ENCODE results near the gene SIRT1.
"Not testable (repeated sequence)": the region's sequence is repeated elsewhere in the genome, so short reads cannot be mapped to it uniquely, and the experiment has no call there.

The SIRT1 gene

GRCh38 chr10:67884313-67884841, at the start of gene SIRT1:
TSS of gene SIRT1 (plus strand) at chr10:67884656. CDS start at chr10:67884722, 66 bp downstream.
- DNase-seq: peak; percentile 86

DNA sequence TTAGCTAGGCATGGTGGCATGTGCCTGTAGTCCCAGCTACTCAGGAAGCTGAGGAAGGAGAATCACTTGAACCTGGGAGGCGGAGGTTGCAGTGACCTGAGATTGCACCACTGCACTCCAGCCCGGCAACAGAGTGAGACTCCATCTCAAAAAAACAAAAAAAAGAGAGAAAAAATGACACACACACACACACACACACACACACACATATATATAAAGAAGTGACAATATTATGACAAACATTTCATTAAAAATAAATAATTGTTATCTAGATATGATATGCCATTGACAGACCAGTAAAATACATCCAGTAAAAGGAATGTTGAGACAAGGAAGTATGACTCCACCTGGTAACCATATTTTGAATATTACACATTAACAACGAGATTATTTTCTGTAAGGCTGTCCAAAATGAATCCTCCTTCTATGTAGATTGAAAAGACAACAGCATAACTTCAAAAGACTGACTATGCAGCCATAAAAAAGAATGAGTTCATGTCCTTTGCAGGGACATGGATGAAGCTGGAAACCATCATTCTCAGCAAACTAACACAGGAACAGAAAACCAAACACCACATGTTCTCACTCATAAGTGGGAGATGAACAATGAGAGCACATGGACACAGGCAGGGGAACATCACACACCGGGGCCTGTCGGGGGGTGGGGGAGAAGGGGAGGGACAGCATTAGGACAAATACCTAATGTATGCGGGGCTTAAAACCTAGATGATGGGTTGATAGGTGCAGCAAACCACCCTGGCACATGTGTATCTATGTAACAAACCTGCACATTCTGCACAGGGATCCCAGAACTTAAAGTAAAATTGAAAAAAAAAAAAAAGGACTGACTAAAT, 48.7 kb upstream of the SIRT1 start:
- DNase-seq: not testable (repeated sequence)

- no peak for DNase-seq
Observed at GRCh38 chr10:67836488-67836887, 48.0 kb upstream of the SIRT1 start.

DNA sequence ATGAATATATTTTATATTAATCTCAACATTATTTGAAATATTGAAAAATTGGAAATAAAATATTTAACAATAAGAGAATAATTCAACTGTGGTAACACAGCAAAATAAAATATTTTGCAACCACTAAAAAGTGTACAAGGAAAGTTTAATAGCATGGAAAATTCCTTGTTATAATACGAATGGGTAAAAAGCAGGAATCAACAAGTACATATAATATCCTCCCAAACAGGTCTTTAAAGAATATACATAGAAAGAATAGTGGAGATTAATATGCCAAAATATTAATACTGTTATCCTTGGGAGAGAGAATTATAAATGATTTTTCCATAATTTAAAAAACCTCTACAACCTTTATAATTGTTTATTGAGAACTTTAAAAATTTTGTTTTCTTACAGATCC, 47.5 kb upstream of the SIRT1 start:
- no peak for DNase-seq

DNA sequence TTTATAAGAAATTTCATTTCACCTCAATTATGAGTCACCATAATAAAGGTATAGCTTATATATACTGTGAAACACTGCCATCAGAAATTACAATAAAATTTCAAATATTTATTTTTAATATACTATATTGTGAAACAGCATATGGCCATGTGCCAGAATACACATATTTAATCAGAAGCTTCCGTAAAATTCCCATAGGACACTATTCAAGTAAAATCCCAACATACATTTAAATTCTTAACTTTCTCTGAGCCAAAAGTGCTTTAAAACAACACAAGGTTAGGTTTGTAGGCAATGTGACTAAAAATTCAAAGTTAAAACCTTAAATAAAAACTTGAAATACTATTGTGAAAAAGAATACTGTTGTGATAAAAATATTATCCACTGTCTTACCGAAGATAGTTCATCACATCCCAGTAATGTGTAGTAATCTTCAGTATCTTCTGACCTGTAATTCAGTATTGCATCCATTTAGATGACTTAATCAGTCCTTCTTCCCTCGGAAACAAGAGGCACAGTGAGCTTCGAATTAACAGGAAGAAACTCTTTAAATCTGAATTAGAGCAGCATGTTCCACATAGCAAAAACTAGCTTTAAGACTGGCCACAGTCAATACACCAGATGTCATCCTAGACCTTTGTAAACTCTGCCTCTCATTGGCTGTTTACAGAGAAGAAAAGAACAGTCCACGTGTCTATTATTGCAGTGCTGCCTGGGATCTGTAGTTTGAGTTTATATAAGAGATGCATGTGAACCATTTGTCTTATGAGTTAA, 46.7 kb upstream of the SIRT1 start, which contains the start of gene DNAJC12:
Gene DNAJC12 (minus strand): TSS at position 648 of the 774 bp plus-strand sequence. CDS start 177 bp downstream, at position 471.
- DNase-seq: peak; percentile 18

DNA sequence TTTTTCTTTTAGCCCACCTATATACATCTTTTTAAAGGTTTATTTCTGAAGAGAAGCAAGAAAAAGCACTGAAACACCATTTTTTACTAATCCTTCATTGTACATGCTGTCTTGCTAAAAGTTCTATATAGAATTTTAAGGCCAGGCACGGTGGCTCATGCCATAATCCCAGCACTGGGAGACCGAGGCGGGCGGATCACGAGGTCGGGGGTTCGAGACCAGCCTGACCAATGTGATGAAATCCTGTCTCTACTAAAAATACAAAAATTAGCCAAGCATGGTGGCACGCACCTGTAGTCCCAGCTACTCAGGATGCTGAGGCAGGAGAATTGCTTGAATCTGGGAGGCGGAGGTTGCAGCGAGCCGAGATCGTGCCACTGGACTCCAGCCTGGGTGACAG, 44.9 kb upstream of the SIRT1 start:
- not testable (repeated sequence) for DNase-seq

DNA sequence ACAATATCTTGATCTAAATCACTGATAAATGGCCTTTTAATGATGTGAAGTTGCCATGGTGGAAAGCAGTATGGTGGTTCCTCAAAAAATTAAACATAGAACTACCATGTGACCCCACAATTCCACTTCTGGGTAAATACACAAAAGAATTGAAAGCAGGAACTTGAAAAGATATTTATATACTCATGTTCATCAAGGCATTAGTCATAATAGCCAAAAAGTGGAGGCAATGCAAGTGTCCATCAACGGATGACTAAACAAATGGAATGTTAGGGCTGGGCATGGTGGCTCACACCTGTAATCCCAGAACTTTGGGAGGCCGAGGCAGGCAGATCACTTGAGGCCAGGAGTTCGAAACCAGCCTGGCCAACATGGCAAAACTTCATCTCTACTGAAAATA, 44.5 kb upstream of the SIRT1 start:
- no peak for DNase-seq

DNA sequence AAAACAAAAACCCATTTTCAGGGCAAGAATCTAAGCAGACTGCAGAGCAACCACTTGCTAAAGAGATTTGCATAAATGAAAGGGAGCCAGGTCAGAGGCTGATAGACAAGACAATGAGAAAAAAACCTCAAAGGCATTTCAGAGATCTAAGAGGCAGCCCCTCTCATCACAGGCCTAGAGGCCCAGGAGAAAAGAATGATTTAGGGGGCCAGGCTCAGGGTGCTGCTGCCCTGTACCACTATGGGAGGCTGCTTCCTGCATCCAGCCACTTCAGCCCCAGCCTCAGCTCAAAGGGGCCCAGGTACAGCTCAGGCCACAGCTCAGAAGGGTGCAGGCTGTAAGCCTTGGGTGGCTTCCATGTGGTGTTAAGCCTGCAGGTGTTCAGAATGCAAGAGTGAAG, 42.7 kb upstream of the SIRT1 start:
- DNase-seq: no peak

GRCh38 chr10:67843284-67843683, 41.2 kb upstream of the SIRT1 start:
- DNase-seq: no peak

DNA sequence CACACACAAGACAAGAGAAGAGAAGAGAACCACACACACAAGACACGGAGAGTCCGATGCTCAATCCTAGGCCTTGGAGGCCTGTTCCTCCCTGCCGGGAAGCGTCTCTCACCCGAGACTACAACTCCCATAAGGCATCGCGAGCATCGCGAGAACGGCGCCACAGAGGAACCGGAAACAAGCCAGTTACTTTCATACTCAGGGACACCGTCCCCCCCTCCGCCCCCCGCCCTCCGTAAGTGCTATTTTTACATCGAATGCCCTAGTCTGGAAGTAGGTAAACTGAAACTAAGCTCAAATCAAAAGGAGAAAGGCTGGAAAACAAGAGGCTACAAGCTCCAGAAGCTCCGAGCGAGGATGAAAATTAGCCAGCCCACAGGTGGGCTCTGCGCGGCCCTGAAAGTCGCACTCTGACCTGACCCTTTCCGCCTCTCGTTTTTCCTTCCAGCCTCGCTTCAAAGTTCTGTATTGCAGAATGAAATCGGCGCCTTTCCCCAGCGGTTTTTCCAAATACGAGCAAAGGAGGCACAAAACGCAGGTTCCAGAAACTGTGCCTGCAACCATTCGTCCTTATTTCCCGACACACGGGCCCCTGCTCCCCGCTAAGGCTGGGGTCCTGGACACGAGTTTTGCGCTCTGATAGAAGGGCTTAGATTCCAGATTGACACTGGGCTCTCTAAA, 35.0 kb upstream of the SIRT1 start:
- DNase-seq: peak; percentile 75

DNA sequence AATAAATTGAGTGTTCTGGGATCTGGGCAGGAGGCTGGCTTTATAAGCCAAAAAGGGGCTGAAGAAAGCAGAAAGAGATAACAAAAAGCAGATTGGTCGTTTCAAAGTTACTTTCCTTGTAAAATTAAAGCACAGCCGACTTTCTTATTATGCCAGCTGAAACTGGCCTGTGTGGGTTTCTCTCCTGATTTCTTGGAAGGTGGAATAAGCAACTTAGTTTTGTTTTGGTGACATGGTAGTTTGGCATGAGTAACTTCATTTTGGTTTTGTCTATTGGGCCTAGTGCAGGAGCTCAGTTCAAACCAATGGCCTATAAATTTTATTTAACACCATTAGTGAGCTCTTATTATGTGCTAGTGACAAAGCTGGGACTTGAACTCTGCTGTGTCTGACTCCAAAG, 33.3 kb upstream of the SIRT1 start:
- DNase-seq: no peak

DNA sequence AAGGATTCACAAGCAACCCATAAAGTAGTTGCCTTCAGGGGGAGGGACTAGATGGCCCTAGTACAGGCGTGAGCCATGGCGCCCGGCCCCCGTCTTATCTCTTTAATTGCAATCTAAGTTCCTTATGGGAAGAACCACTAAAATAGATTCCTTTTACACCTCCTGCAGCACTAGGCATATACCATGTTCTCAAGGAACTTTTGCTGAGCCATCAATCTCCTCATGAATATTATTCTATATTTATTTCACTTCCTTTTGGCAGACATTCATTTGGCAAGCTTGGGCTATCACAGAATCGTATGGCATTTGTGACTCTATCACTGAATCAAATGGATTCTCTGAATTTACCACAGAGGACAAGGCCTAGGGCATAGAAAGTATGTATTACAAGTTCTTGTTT, 31.7 kb upstream of the SIRT1 start:
- DNase-seq: no peak

GRCh38 chr10:67853512-67853911, 30.9 kb upstream of the SIRT1 start:
- no peak for DNase-seq

- DNase-seq: no peak
Observed at GRCh38 chr10:67858971-67859370, 25.5 kb upstream of the SIRT1 start.

DNA sequence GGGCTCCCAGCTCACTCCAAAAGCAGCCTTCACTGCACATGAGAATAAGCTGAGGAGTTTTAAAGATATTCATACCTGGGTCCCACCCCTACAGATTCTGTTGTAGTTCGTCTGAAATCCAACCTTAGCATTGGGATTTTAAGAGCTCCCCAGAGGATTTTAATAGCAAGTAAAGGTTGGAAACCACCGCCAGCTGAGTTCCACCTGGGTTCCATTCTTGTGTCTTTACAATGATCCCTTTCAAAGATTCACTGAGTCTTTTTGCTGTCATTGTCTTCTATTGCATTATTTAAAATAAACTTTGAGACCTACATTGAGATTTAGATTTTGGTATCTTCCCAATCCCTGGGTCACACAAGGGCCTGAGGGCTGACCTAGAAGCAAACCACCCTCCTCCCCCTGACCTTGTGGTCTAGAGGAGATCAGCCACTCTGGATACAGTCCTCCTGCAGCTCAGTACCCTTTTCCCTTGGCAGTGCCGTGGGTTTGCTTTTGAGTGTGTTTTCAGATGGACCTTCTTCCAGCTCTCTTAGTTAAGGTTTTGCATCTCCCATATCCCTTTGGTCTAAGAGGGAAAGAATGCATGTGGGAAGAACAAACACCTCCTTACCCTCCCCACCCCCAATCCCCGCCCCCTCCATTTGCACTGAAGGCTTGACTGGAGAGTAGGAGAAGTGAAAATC, 22.6 kb upstream of the SIRT1 start:
- DNase-seq: no peak

- DNase-seq: no peak
Observed at GRCh38 chr10:67863094-67863493, 21.4 kb upstream of the SIRT1 start.

- no peak for DNase-seq
Observed at GRCh38 chr10:67864607-67865371, 19.7 kb upstream of the SIRT1 start.

GRCh38 chr10:67868132-67868531, 16.3 kb upstream of the SIRT1 start:
- DNase-seq: no peak

GRCh38 chr10:67869996-67870395, 14.5 kb upstream of the SIRT1 start:
- DNase-seq: no peak

DNA sequence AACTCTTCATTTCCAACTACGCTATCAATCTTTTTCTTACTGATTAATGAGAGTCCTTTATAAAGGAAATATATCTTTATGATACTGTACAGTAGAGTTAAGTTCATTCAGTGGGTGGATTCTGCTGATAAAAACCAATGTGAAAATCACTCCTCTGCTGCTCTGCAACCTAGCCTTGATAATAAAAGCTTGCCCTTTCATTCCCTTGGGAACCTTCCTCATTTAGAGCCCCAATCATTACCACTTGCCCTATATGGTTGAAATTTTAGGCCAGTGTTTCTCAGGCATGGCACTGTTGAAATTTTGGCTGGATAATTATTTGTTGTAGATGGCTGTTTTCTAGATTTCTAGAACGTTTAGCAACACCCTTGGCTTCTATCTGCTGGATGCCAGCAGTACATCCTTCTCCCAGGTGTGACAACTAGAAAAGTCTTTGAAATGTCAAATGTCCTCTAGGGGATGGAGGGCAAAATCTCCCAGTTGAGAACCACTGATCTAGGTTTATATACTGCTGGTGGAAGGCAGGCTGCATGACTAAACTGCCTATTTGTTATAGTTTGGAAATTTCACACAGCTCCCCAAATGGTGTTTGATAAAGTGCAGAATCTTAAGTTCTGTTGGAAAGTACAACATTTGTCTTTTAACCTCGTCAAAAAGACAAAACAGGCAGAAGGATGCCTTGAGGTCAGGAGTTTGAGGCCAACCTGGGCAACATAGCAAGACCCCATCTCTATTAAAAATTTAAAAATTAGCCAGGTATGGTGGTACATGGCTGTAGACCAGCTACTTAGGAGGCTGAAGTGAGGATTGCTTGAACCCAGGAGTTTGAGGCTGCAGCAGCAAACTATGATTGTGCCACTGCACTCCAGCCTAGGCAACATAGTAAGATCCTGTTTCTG, 8.9 kb upstream of the SIRT1 start:
- DNase-seq: no peak

DNA sequence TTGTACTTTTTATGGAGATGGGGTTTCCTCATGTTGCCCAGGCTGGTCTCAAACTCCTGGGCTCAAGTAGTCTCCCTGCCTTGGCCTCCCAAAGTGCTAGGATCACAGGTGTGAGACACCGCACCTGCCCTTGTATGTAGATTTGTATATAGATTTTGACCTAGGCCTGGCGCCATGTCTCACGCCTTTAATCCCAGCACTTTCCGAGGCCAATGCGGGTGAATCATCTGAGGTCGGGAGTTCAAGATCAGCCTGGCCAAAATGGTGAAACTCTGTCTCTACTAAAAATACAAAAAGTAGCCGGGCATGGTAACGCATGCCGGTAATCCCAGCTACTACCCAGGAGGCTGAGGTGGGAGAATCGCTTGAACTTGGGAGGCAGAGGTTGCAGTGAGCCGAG, 7.0 kb upstream of the SIRT1 start:
- not testable (repeated sequence) for DNase-seq
